GM12892 (cell line): ENCODE results near the gene TBX3.

Source experiments
- POLR2A ChIP-seq: IDR thresholded peaks from 2 replicates; pipeline ENCODE4 v1.6.1; 2011; ENCODE audit warnings: low read depth, low read length, control low read depth
- TAF1 ChIP-seq: IDR thresholded peaks from 2 replicates; pipeline ENCODE4 v1.6.1; 2011; ENCODE audit warnings: low read depth, mild to moderate bottlenecking, control low read depth, low read length, borderline replicate concordance

GRCh38 chr12:114691763-114692185 lies 7.8 kb upstream of the TBX3 start:
- TF ChIP-seq POLR2A = no peak
- no peak for TF ChIP-seq TAF1
